ENCODE measurements around the gene SLC22A12. TPM values are rescaled to one million over a fixed set of nuclear protein-coding genes. Genes with fewer than 3 reads are reported as not detected.

The SLC22A12 gene
- total RNA-seq, 2 donors from 2014 or later = not detected

- no peaks in the 10 kb centered on the region for H3K36me3 ChIP-seq
- no peak overlapping the region for H3K27ac ChIP-seq
- H3K27me3 ChIP-seq = no peaks in the 10 kb centered on the region
- no peaks in the 10 kb centered on the region for H3K4me1 ChIP-seq
- no peak for DNase-seq (ENCODE audit: low spot score)
- no peak overlapping the region for H3K4me3 ChIP-seq
- no peak for TF ChIP-seq CTCF (IDR thresholded peaks at IDR 0.05)
- H3K9me3 ChIP-seq = no peaks in the 10 kb centered on the region
Measured at GRCh38 chr11:64572143-64572542, 18.9 kb upstream of the SLC22A12 start.

DNA sequence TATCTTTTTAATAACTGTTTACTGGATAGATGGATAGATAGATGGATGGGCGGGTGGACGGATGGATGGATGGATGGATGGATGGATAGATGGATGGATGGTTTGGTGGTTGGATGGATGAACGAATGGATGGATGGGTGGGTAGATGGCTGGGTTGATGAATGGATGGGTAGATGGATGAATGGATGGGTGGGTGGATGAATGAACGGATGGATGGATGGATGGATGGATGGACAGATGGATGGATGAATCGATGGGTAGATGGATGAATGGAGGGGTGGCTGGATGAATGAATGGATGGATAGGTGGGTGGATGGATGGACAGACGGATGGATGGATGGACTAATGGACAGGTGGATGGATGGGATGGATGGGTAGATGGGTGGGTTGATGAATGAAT, 13.8 kb upstream of the SLC22A12 start:
- no peaks in the 10 kb centered on the region for H3K27me3 ChIP-seq
- no peak for DNase-seq (ENCODE audit: low spot score)
- no peaks in the 10 kb centered on the region for H3K9me3 ChIP-seq
- H3K4me1 ChIP-seq = no peaks in the 10 kb centered on the region
- no peak for TF ChIP-seq CTCF (IDR thresholded peaks at IDR 0.05)
- no peak overlapping the region for H3K27ac ChIP-seq
- no peak overlapping the region for H3K4me3 ChIP-seq
- H3K36me3 ChIP-seq = no peaks in the 10 kb centered on the region

- no peak overlapping the region for H3K27ac ChIP-seq
- no peak for TF ChIP-seq CTCF (IDR thresholded peaks at IDR 0.05)
- H3K9me3 ChIP-seq = no peaks in the 10 kb centered on the region
- H3K4me1 ChIP-seq = no peaks in the 10 kb centered on the region
- no peak overlapping the region for H3K4me3 ChIP-seq
- no peak for DNase-seq (ENCODE audit: low spot score)
- H3K36me3 ChIP-seq = no peaks in the 10 kb centered on the region
- no peaks in the 10 kb centered on the region for H3K27me3 ChIP-seq
Measured at GRCh38 chr11:64580412-64580811, 10.6 kb upstream of the SLC22A12 start.

DNA sequence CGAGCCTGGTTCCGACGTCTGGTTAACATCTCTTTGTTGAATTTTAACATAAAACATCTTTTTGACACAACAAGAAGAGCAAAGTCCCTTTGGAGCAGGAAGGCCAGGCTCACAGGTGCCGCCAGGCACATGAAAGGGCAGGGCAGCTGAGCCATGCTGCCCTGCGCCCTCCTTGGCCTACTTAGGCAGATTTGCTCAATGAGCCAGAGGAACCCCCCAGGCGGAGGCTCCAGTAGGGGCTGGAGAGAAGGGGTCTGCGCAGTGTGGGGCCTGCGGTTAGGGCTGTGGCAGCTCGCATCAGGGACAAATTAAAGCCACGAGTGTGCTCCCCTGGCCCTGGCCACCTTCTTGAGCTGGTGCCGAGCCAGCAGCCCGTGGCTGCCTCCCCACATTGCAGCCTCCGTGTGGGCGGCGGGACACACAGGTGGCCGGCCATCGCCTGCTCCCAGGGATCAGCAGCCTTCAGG, 9.9 kb upstream of the SLC22A12 start:
- Histone ChIP-seq H3K27ac (no peak overlapping the region), H3K27me3 (no peaks in the 10 kb centered on the region), H3K4me3 (no peak overlapping the region), H3K4me1 (no peaks in the 10 kb centered on the region), H3K36me3 (no peaks in the 10 kb centered on the region), H3K9me3 (no peaks in the 10 kb centered on the region)
- TF ChIP-seq CTCF (IDR thresholded peaks at IDR 0.05) = no peak
- no peak for DNase-seq (ENCODE audit: low spot score)

DNA sequence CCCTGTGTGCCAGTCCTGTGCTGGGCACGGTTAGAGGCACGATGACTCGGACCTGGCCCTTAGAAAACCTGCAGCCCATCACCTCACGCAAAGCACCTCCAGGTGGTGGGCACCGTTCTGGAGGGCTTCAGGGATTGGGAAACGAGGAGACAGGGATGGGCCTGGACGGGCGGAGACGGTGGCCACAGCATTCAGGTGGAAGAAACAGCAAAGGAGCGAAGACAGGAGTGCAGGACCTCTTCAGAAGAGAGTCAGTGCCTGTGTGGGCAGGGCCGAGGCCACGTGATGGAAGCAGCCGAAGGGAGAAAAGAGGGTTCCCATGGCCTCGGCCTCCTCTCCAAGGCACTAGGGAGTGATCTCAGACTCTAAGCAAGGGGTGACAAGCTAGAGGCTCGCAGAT, 8.1 kb upstream of the SLC22A12 start:
- Histone ChIP-seq H3K4me1 (no peaks in the 10 kb centered on the region), H3K4me3 (no peak overlapping the region), H3K36me3 (no peaks in the 10 kb centered on the region), H3K9me3 (peaks cover 0 to 7% of the 10 kb centered on the region in 2 donors), H3K27ac (no peak overlapping the region), H3K27me3 (no peaks in the 10 kb centered on the region)
- no peak for DNase-seq (ENCODE audit: low spot score)
- TF ChIP-seq CTCF (IDR thresholded peaks at IDR 0.05) = no peak

Measured in right atrium auricular region (tissue), 2 donors.